Measurements from ENCODE around the gene IQCH. TPM values are rescaled to one million over a fixed set of nuclear protein-coding genes. Genes with fewer than 3 reads are reported as not detected.
"Not testable (repeated sequence)": the region's sequence is repeated elsewhere in the genome, so short reads cannot be mapped to it uniquely, and the experiment has no call there.

Gene IQCH
- total RNA-seq, 4 donors from 2014 or later, result 9.6 to 13.7 (median 11.8) TPM

GRCh38 chr15:67433495-67434099, 179.0 kb downstream of the IQCH start:
- DNase-seq, result peak; percentile 49 to 64
- intact Hi-C loops (cut with DNase I), result loop anchor here (10.0 kb wide), 1 partner anchor 489 kb away; no protein-coding TSS in a partner anchor
- Histone ChIP-seq H3K4me3 (replicated peaks in 1 of 3) (no peak overlapping the region), H3K27ac (no peak overlapping the region), H3K36me3 (no peaks in the 10 kb centered on the region), H3K9me3 (no peaks in the 10 kb centered on the region), H3K4me1 (no peaks in the 10 kb centered on the region), H3K27me3 (no peaks in the 10 kb centered on the region)
- 65 to 71% methylated on average over 3 of the region's 3 CpGs for WGBS, 2 donors
- no peak for TF ChIP-seq POLR2A (IDR thresholded peaks at IDR 0.05)
- peak; percentile 51 to 82 (median 76) for TF ChIP-seq CTCF (IDR thresholded peaks at IDR 0.05)

- H3K9me3 ChIP-seq; H3K27me3 ChIP-seq; H3K4me3 ChIP-seq (replicated peaks in 1 of 3); H3K4me1 ChIP-seq; H3K36me3 ChIP-seq; DNase-seq; H3K27ac ChIP-seq: not testable (repeated sequence)
- intact Hi-C loops (cut with DNase I), result loop anchor here (10.0 kb wide), 1 partner anchor 492 kb away; no protein-coding TSS in a partner anchor
- 85 to 90% methylated on average over 11 to 13 of the region's 13 CpGs for WGBS, 2 donors
Measured at GRCh38 chr15:67436351-67437250, 182.0 kb downstream of the IQCH start.

- Histone ChIP-seq H3K4me3 (replicated peaks in 1 of 3) (no peak overlapping the region), H3K27ac (no peak overlapping the region), H3K36me3 (no peaks in the 10 kb centered on the region), H3K27me3 (no peaks in the 10 kb centered on the region), H3K9me3 (no peaks in the 10 kb centered on the region), H3K4me1 (no peaks in the 10 kb centered on the region)
- DNase-seq, result no peak
- TF ChIP-seq POLR2A (IDR thresholded peaks at IDR 0.05), result no peak
- TF ChIP-seq CTCF (IDR thresholded peaks at IDR 0.05), result no peak
- intact Hi-C loops (cut with DNase I), result no loop called here
- 86 to 93% methylated on average over 2 of the region's 2 CpGs for WGBS, 2 donors
Measured at GRCh38 chr15:67444100-67444499, 189.5 kb downstream of the IQCH start.

- H3K27me3 ChIP-seq, result no peaks in the 10 kb centered on the region
- no peak for TF ChIP-seq CTCF (IDR thresholded peaks at IDR 0.05)
- no peak for TF ChIP-seq POLR2A (IDR thresholded peaks at IDR 0.05)
- no peak overlapping the region for H3K27ac ChIP-seq
- H3K4me1 ChIP-seq, result no peaks in the 10 kb centered on the region
- H3K4me3 ChIP-seq (replicated peaks in 1 of 3), result no peak overlapping the region
- peak in 1 of 2 donors; percentile 37 for DNase-seq
- intact Hi-C loops (cut with DNase I), result no loop called here
- 20 to 38% methylated on average over 2 of the region's 2 CpGs for WGBS, 2 donors
- H3K36me3 ChIP-seq, result no peaks in the 10 kb centered on the region
- no peaks in the 10 kb centered on the region for H3K9me3 ChIP-seq
Measured at GRCh38 chr15:67446449-67446848, 191.9 kb downstream of the IQCH start.

GRCh38 chr15:67448372-67448771, 193.8 kb downstream of the IQCH start:
- H3K27me3 ChIP-seq; intact Hi-C loops (cut with DNase I); H3K4me3 ChIP-seq (replicated peaks in 1 of 3); H3K9me3 ChIP-seq; H3K27ac ChIP-seq; H3K36me3 ChIP-seq; H3K4me1 ChIP-seq; DNase-seq: not testable (repeated sequence)
- WGBS, 2 donors, result 85 to 99% methylated on average over 3 to 5 of the region's 5 CpGs

GRCh38 chr15:67453703-67454102, 199.1 kb downstream of the IQCH start:
- not testable (repeated sequence) for DNase-seq; H3K36me3 ChIP-seq; H3K4me1 ChIP-seq; H3K27me3 ChIP-seq; H3K4me3 ChIP-seq (replicated peaks in 1 of 3); H3K9me3 ChIP-seq; H3K27ac ChIP-seq
- WGBS, 2 donors, result 95 to 96% methylated on average over 11 of the region's 11 CpGs
- intact Hi-C loops (cut with DNase I), result loop anchor here (2.0 kb wide), 1 partner anchor 381 kb away; no protein-coding TSS in a partner anchor

Data from thyroid gland (tissue), 4 donors.